ENCODE data around the gene LOXHD1. TPM values are rescaled to one million over a fixed set of nuclear protein-coding genes. Genes with fewer than 3 reads are reported as not detected.

The LOXHD1 gene
- total and polyA plus RNA-seq, 10 of the 15 experiments (the other 5 are each of a cell fraction or from before 2014, with no cell fraction given), result not detected

DNA sequence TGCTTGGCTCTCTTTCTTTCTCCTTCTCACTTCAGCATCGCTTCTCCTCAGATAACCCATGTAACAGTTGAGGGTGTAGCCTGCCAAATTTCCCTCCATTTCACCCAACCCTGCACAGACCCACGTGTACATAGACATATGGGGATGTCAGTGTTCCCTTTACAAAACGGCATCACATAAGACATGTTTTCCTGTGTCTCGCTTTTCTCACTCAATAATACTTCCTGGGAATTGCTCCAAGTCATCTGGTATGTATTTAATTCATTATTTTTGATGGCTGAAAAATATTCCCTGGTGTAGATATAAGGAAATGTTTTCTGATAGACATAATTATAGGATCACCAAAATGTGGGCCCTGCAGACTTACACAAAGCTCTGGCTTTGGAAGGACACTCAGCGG is 176.8 kb downstream of the LOXHD1 start:
- ChIA-PET CTCF (interaction anchor here (1.0 to 2.8 kb wide), 4 partner anchors 60 to 331 kb away, joined by 3 to 27 read pairs (median 6); a partner anchor contains a TSS), SMC1A (ENCODE audit: uncharacterized antibody, unreplicated experiment) (interaction anchor here (0.9 kb wide), 1 partner anchor 199 kb away, joined by 5 read pairs; no protein-coding TSS in a partner anchor), RAD21 (ENCODE audit: unreplicated experiment) (interaction anchor here (1.5 to 3.3 kb wide), 2 partner anchors 199 to 307 kb away, joined by 3 to 11 read pairs; a partner anchor contains a TSS), POLR2A (interaction anchor here (0.5 kb wide), 1 partner anchor 304 kb away, joined by 5 read pairs; no protein-coding TSS in a partner anchor)
- Histone ChIP-seq H3K4me1 (ENCODE audit: control insufficient read depth, insufficient read depth, low read length) (no peaks in the 10 kb centered on the region), H4K20me1 (ENCODE audit: control insufficient read depth, insufficient read depth) (no peaks in the 10 kb centered on the region; the same call in 1 of the 2 replicates), H3K27me3 (replicated peaks in 1 of 2; ENCODE audit: control insufficient read depth in 2 of 2, insufficient read depth in 2 of 2, low read length in 1 of 2) (peaks cover 0 to 6% of the 10 kb centered on the region in 2 experiments; a peak in 2 of 4 replicates), H3K36me3 (ENCODE audit: control insufficient read depth in 2 of 2, insufficient read depth in 2 of 2, low read length in 1 of 2) (no peaks in the 10 kb centered on the region), H2AFZ (ENCODE audit: control insufficient read depth, low read depth, low read length) (no peak overlapping the region), H3K4me3 (no peak overlapping the region), H3K9ac (ENCODE audit: control insufficient read depth, insufficient read depth, low read length) (no peak overlapping the region), H3K9me3 (replicated peaks; ENCODE audit: control insufficient read depth, insufficient read depth, low read length) (peaks cover 2% of the 10 kb centered on the region; the same call in 1 of the 3 replicates), H3K4me2 (ENCODE audit: control insufficient read depth, insufficient read depth) (no peak overlapping the region), H3K27ac (ENCODE audit: control insufficient read depth, insufficient read depth) (no peak overlapping the region), H3K79me2 (ENCODE audit: control insufficient read depth, insufficient read depth, low read length) (no peaks in the 10 kb centered on the region)
- TF ChIP-seq CREB1 (IDR thresholded peaks at IDR 0.05; ENCODE audit: low read depth) (no peak), RB1 (IDR thresholded peaks at IDR 0.05; ENCODE audit: borderline replicate concordance) (no peak), KDM1A (IDR thresholded peaks at IDR 0.05; ENCODE audit: borderline replicate concordance) (no peak)
- TF ChIP-seq, protein P1, sequence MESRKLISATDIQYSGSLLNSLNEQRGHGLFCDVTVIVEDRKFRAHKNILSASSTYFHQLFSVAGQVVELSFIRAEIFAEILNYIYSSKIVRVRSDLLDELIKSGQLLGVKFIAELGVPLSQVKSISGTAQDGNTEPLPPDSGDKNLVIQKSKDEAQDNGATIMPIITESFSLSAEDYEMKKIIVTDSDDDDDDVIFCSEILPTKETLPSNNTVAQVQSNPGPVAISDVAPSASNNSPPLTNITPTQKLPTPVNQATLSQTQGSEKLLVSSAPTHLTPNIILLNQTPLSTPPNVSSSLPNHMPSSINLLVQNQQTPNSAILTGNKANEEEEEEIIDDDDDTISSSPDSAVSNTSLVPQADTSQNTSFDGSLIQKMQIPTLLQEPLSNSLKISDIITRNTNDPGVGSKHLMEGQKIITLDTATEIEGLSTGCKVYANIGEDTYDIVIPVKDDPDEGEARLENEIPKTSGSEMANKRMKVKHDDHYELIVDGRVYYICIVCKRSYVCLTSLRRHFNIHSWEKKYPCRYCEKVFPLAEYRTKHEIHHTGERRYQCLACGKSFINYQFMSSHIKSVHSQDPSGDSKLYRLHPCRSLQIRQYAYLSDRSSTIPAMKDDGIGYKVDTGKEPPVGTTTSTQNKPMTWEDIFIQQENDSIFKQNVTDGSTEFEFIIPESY (IDR thresholded peaks at IDR 0.05), result no peak
- no TSS peak for BruUV-seq (replicated peaks)
- in situ Hi-C loops (cut with MboI) (loop anchor here (10.0 kb wide), 2 partner anchors 195 to 335 kb away; no protein-coding TSS in a partner anchor), intact Hi-C loops (cut with micrococcal nuclease; ENCODE audit: unreplicated experiment) (loop anchor here (2.0 to 10.0 kb wide), 2 partner anchors 305 to 331 kb away; a partner anchor contains a TSS)
- FAIRE-seq (no peak), DNase-seq (ENCODE audit: low read depth, low spot score) (no peak), ATAC-seq (no peak)
- 16% methylated on average over 5 of the region's 5 CpGs for WGBS (ENCODE audit: insufficient coverage, insufficient replicate concordance, low lambda C conversion rate, missing lambda C conversion rate)

DNA sequence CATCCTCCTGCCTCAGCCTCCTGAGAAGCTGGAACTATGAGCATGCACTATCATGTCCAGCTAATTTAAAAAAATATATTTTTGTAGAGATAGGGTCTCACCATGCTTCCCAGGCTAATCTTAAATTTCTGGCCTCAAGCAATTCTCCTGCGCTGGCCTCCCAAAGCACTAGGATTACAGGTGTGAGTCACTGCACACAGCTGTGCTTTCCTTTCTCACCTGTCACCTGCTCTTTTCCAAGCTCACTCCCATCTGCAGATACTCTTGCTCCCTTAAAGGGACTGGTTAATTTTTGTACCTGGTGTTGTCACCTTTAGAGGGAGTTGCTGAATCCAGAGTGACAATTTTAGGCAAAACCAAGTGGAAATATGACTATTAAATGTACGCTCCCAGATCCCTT is 178.2 kb downstream of the LOXHD1 start:
- Histone ChIP-seq H4K20me1 (ENCODE audit: control insufficient read depth, insufficient read depth) (no peaks in the 10 kb centered on the region; the same call in 1 of the 2 replicates), H3K27ac (ENCODE audit: control insufficient read depth, insufficient read depth) (no peak overlapping the region), H2AFZ (ENCODE audit: control insufficient read depth, low read depth, low read length) (no peak overlapping the region), H3K4me3 (no peak overlapping the region), H3K4me2 (ENCODE audit: control insufficient read depth, insufficient read depth) (no peak overlapping the region), H3K79me2 (ENCODE audit: control insufficient read depth, insufficient read depth, low read length) (no peaks in the 10 kb centered on the region), H3K27me3 (replicated peaks in 1 of 2; ENCODE audit: control insufficient read depth in 2 of 2, insufficient read depth in 2 of 2, low read length in 1 of 2) (peaks cover 0 to 4% of the 10 kb centered on the region in 2 experiments; a peak in 2 of 4 replicates), H3K9ac (ENCODE audit: control insufficient read depth, insufficient read depth, low read length) (no peak overlapping the region), H3K4me1 (ENCODE audit: control insufficient read depth, insufficient read depth, low read length) (no peaks in the 10 kb centered on the region), H3K36me3 (ENCODE audit: control insufficient read depth in 2 of 2, insufficient read depth in 2 of 2, low read length in 1 of 2) (no peaks in the 10 kb centered on the region), H3K9me3 (replicated peaks; ENCODE audit: control insufficient read depth, insufficient read depth, low read length) (peaks cover 2% of the 10 kb centered on the region; the same call in 1 of the 3 replicates)
- in situ Hi-C loops (cut with MboI) (no loop called here), intact Hi-C loops (cut with micrococcal nuclease; ENCODE audit: unreplicated experiment) (no loop called here)
- ChIA-PET CTCF (interaction anchor here (1.0 to 1.2 kb wide), 3 partner anchors 198 to 305 kb away, joined by 3 to 5 read pairs (median 4); a partner anchor contains a TSS), POLR2A (no interaction called here), RAD21 (ENCODE audit: unreplicated experiment) (no interaction called here), SMC1A (ENCODE audit: uncharacterized antibody, unreplicated experiment) (interaction anchor here (0.9 kb wide), 1 partner anchor 198 kb away, joined by 4 read pairs; no protein-coding TSS in a partner anchor)
- WGBS (ENCODE audit: insufficient coverage, insufficient replicate concordance, low lambda C conversion rate, missing lambda C conversion rate), result 72% methylated on average over 2 of the region's 2 CpGs
- no peak for TF ChIP-seq ZNF217 (IDR thresholded peaks at IDR 0.05)
- TF ChIP-seq NRF1 (conservative IDR thresholded peaks at IDR 0.05; ENCODE audit: low read depth, low read length), result no peak
- no peak for TF ChIP-seq CTCF (IDR thresholded peaks at IDR 0.05 in 2 of 3, conservative IDR thresholded peaks at IDR 0.05 in 1 of 3; ENCODE audit: control insufficient read depth in 2 of 3, extremely low read depth in 1 of 3, insufficient read depth in 1 of 3, low read depth in 3 of 3, low read length in 3 of 3)
- no peak for TF ChIP-seq TAF1 (IDR thresholded peaks at IDR 0.05; ENCODE audit: borderline replicate concordance, low read depth, low read length)
- TF ChIP-seq SMC3 (IDR thresholded peaks at IDR 0.05; ENCODE audit: borderline replicate concordance, low read length), result no peak
- TF ChIP-seq FOXM1 (IDR thresholded peaks at IDR 0.05; ENCODE audit: low read depth, low read length), result no peak
- no peak for TF ChIP-seq KLF5 (IDR thresholded peaks at IDR 0.05; ENCODE audit: partially characterized antibody)
- no peak for TF ChIP-seq BACH1 (IDR thresholded peaks at IDR 0.05; ENCODE audit: borderline replicate concordance)
- no peak for TF ChIP-seq SIX5 (IDR thresholded peaks at IDR 0.05; ENCODE audit: low read depth, low read length, severe bottlenecking)
- BruUV-seq (replicated peaks), result no TSS peak
- ATAC-seq, result no peak
- no peak for FAIRE-seq
- DNase-seq (ENCODE audit: low read depth, low spot score), result no peak

Measured in GM12878 (cell line).